Neuronal stem cell (in vitro differentiated cells): ENCODE measurements around the gene SMIM7.
A peak's percentile ranks its signal among the peaks of the same experiment; 100 is the strongest.

Source experiments
- DNase-seq: peaks from one replicate; pipeline ENCODE4 v3.0.0-alpha.2; 2013; ENCODE audit warnings: low spot score
- H2AFZ ChIP-seq: one replicate; pipeline ENCODE4 v1.6.1; 2013; ENCODE audit warnings: mild to moderate bottlenecking, low read length, inconsistent platforms
- H2AK5ac ChIP-seq: 2 replicates; pipeline ENCODE4 v1.6.1; 2013; ENCODE audit warnings: low read depth, mild to moderate bottlenecking, inconsistent platforms, low read length, moderate library complexity, mixed read lengths
- H2BK120ac ChIP-seq: 2 replicates; pipeline ENCODE4 v1.6.1; 2013; ENCODE audit warnings: low read depth, mild to moderate bottlenecking, inconsistent platforms, low read length, moderate library complexity, mixed read lengths
- H2BK12ac ChIP-seq: one replicate; pipeline ENCODE4 v1.6.1; 2013; ENCODE audit warnings: low read length, inconsistent platforms
- H2BK15ac ChIP-seq: 2 replicates; pipeline ENCODE4 v1.6.1; 2013; ENCODE audit warnings: mild to moderate bottlenecking, low read length, inconsistent platforms, mixed read lengths
- H2BK5ac ChIP-seq: one replicate; pipeline ENCODE4 v1.6.1; 2013; ENCODE audit warnings: inconsistent platforms, mild to moderate bottlenecking, low read length, moderate library complexity
- H3K14ac ChIP-seq: one replicate; pipeline ENCODE4 v1.6.1; 2013; ENCODE audit warnings: low read length, inconsistent platforms
- H3K18ac ChIP-seq: 2 replicates; pipeline ENCODE4 v1.6.1; 2013; ENCODE audit warnings: low read length, inconsistent platforms
- H3K23ac ChIP-seq: 2 replicates; pipeline ENCODE4 v1.6.1; 2013; ENCODE audit warnings: low read depth, mild to moderate bottlenecking, mixed read lengths, low read length, inconsistent platforms; ENCODE audit not compliant: poor library complexity
- H3K27ac ChIP-seq: replicated peaks from 3 replicates; pipeline ENCODE4 v1.5.1; 2013; ENCODE audit warnings: low read length, inconsistent platforms
- H3K27me3 ChIP-seq, 3 experiments: 2 replicates each; pipeline ENCODE4 v1.6.1; 2013; ENCODE audit warnings: low read length in 3 of 3, mild to moderate bottlenecking in 2 of 3, inconsistent platforms in 1 of 3, low read depth in 1 of 3, mixed read lengths in 1 of 3, moderate library complexity in 1 of 3; ENCODE audit not compliant: control insufficient read depth in 3 of 3, insufficient read depth in 3 of 3
- H3K36me3 ChIP-seq, 2 donors: replicated peaks in 1 of 2; 2 replicates each; pipeline ENCODE4 v1.6.1; 2013; ENCODE audit warnings: low read length in 2 of 2; ENCODE audit not compliant: control insufficient read depth in 2 of 2, insufficient read depth in 2 of 2
- H3K4ac ChIP-seq: 2 replicates; pipeline ENCODE4 v1.6.1; 2013; ENCODE audit warnings: inconsistent platforms, mild to moderate bottlenecking, low read length, moderate library complexity
- H3K4me1 ChIP-seq, 2 donors: 1 replicate in 1 of 2; 2 replicates in 1 of 2; pipeline ENCODE4 v1.6.1; 2013; ENCODE audit warnings: low read length in 2 of 2, low read depth in 1 of 2; ENCODE audit not compliant: control insufficient read depth in 2 of 2, insufficient read depth in 1 of 2
- H3K4me2 ChIP-seq: one replicate; pipeline ENCODE4 v1.6.1; 2013; ENCODE audit warnings: mild to moderate bottlenecking, low read length, inconsistent platforms; ENCODE audit not compliant: insufficient read depth, poor library complexity, severe bottlenecking
- H3K4me3 ChIP-seq, 2 donors: 2 replicates each; pipeline ENCODE4 v1.5.1; 2013; ENCODE audit warnings: low read length in 2 of 2, mild to moderate bottlenecking in 2 of 2, inconsistent platforms in 1 of 2, moderate library complexity in 1 of 2
- H3K79me1 ChIP-seq: one replicate; pipeline ENCODE4 v1.6.1; 2013; ENCODE audit warnings: low read depth, mild to moderate bottlenecking, inconsistent platforms, low read length, moderate library complexity
- H3K9ac ChIP-seq: one replicate; pipeline ENCODE4 v1.6.1; 2013; ENCODE audit warnings: mild to moderate bottlenecking, low read depth, low read length, inconsistent platforms; ENCODE audit not compliant: poor library complexity
- H3K9me3 ChIP-seq, 2 donors: replicated peaks in 1 of 2; 2 replicates each; pipeline versions ENCODE3 to v1.6.1; 2013; ENCODE audit warnings: low read length in 2 of 2, mild to moderate bottlenecking in 2 of 2, inconsistent platforms in 1 of 2, low read depth in 1 of 2, mixed read lengths in 1 of 2, moderate library complexity in 1 of 2; ENCODE audit not compliant: control insufficient read depth in 2 of 2, insufficient read depth in 1 of 2
- H4K8ac ChIP-seq: one replicate; pipeline ENCODE4 v1.6.1; 2013; ENCODE audit warnings: low read depth, mild to moderate bottlenecking, inconsistent platforms, low read length, moderate library complexity
- H4K91ac ChIP-seq: one replicate; pipeline ENCODE4 v1.6.1; 2013; ENCODE audit warnings: low read length, low read depth, mild to moderate bottlenecking, inconsistent platforms; ENCODE audit not compliant: poor library complexity
- WGBS, 2 donors: extraction: QIAGEN DNeasy Blood & Tissue Kit; methylation state at CpG; one replicate each; pipeline ENCODE4 v1.1.7; 2013; ENCODE audit warnings: missing lambda C conversion rate in 2 of 2, mixed read lengths in 1 of 2; ENCODE audit not compliant: insufficient read length in 2 of 2, insufficient replicate concordance in 1 of 2; ENCODE audit errors: extremely low coverage in 2 of 2; 5-methylcytosine and 5-hydroxymethylcytosine counted together

SMIM7 gene

DNA sequence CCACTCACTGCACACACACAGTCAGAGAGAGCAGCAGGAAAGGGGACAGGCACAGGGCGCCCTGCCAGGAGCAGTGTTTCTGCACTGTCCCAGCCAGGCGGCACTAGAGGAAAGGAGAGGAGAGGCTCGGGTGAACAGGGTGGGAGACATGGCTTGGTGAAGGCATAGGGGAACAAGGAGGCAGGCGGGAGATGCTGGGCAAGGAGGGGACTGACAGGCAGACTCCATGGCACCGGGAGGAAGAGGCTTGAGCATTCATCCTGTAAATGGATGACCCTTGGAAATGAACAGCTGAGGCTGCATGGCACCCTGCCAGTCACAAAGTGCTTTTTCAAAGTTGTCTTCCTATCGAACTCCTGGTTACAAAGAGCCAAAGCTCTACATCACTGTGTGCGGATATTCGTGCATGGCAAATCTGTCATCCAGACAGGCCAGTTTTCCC lies 54.4 kb downstream of the SMIM7 start:
- Histone ChIP-seq H3K14ac (peak overlapping the region; percentile 64), H3K4me3 (no peak overlapping the region), H3K4me2 (no peak overlapping the region), H2BK15ac (no peak overlapping the region), H2AFZ (no peak overlapping the region), H2BK120ac (no peak overlapping the region), H3K36me3 (peaks cover 0 to 1% of the 10 kb centered on the region in 2 donors), H3K27ac (no peak overlapping the region), H3K9ac (peak overlapping the region; percentile 44), H2AK5ac (peak overlapping the region; percentile 36), H3K4ac (no peak overlapping the region), H2BK5ac (no peak overlapping the region), H3K4me1 (no peaks in the 10 kb centered on the region), H3K9me3 (no peaks in the 10 kb centered on the region), H3K18ac (peak overlapping the region; percentile 17), H2BK12ac (no peak overlapping the region), H3K23ac (no peak overlapping the region), H3K27me3 (no peaks in the 10 kb centered on the region), H4K91ac (no peak overlapping the region), H4K8ac (peak overlapping the region; percentile 9), H3K79me1 (peaks cover 31% of the 10 kb centered on the region)
- DNase-seq: no peak
- WGBS, 2 donors: no CpG with 5 or more reads among the region's 8 CpGs

DNA sequence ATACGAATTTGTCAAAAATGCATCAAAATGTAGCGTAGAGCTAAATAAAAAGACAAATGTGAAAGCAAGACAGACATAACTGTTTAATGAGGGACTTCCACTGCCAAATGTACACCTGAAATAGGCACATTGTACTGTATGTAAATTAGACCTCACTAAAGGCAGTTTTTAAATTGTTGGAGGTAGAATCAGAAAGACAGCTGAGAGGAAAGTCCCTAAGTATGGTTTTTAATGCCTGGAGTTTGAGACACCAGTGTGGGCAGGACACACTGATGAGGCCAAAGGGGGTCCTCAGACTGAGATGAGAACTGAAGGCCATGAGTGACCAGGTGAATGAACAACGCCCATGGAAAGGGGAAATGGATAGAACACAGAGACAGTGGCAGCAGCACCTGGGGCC lies 54.8 kb downstream of the SMIM7 start:
- no peak overlapping the region for H2AFZ ChIP-seq
- H3K4me1 ChIP-seq: no peaks in the 10 kb centered on the region
- H3K27ac ChIP-seq: no peak overlapping the region
- no peak for DNase-seq
- H3K9ac ChIP-seq: peak overlapping the region; percentile 44
- no peak overlapping the region for H4K8ac ChIP-seq
- H3K27me3 ChIP-seq: no peaks in the 10 kb centered on the region
- no peaks in the 10 kb centered on the region for H3K9me3 ChIP-seq
- H3K79me1 ChIP-seq: peaks cover 31% of the 10 kb centered on the region
- H2BK5ac ChIP-seq: no peak overlapping the region
- no peak overlapping the region for H2AK5ac ChIP-seq
- H3K36me3 ChIP-seq: peaks cover 0 to 1% of the 10 kb centered on the region in 2 donors
- H2BK15ac ChIP-seq: no peak overlapping the region
- WGBS, 2 donors: no CpG with 5 or more reads among the region's 3 CpGs
- no peak overlapping the region for H2BK120ac ChIP-seq
- no peak overlapping the region for H2BK12ac ChIP-seq
- H3K23ac ChIP-seq: no peak overlapping the region
- no peak overlapping the region for H3K14ac ChIP-seq
- no peak overlapping the region for H3K18ac ChIP-seq
- H4K91ac ChIP-seq: no peak overlapping the region
- H3K4ac ChIP-seq: no peak overlapping the region
- H3K4me2 ChIP-seq: no peak overlapping the region
- no peak overlapping the region for H3K4me3 ChIP-seq

DNA sequence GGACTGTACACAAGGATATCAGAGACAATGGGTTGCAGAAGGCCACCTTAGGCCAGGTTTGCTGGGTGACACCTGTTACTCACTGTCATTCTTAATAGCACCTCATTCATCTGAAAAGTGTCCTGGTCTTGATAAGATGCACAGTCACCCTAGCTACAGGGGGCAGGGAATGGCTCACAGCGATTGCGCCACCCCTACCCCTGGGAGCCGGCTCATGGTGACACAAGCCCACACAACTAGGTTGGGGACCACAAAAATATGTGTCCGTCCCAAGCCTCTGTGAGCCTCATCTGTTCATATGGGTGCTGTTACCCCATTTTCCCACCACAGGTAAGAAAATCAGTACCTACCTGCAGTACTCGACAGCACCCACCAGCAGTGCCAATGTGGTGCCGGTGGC lies 55.3 kb downstream of the SMIM7 start:
- DNase-seq: no peak
- Histone ChIP-seq H3K14ac (no peak overlapping the region), H3K4me2 (no peak overlapping the region), H3K23ac (no peak overlapping the region), H2BK120ac (no peak overlapping the region), H4K8ac (no peak overlapping the region), H2BK12ac (no peak overlapping the region), H2BK5ac (no peak overlapping the region), H4K91ac (no peak overlapping the region), H3K36me3 (peaks cover 0 to 1% of the 10 kb centered on the region in 2 donors), H3K27ac (no peak overlapping the region), H3K27me3 (no peaks in the 10 kb centered on the region), H3K4me3 (no peak overlapping the region), H2AK5ac (no peak overlapping the region), H3K9me3 (no peaks in the 10 kb centered on the region), H3K4me1 (no peaks in the 10 kb centered on the region), H3K9ac (no peak overlapping the region), H3K18ac (no peak overlapping the region), H3K79me1 (peaks cover 31% of the 10 kb centered on the region), H3K4ac (no peak overlapping the region), H2AFZ (no peak overlapping the region), H2BK15ac (no peak overlapping the region)
- WGBS, 2 donors: no CpG with 5 or more reads among the region's 6 CpGs

DNA sequence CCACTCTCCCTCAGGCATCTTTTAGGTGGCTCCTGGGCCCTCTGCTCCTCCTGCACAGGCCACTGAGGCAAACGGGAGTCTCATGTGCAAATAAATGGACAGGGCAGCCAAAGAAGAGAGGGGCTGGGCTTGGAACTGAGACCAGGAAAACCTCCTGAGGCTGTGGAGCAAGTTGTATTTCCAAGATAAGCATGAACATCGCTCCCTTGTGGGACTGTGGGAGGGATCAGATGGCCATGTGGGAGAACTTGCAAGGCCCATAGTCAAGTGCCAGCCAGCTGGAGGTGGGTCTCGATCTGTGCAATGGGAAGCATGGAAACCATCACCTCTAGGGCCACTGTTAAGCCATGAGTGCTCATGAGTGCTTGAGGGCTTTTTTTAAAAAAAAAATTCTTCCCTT lies 56.9 kb downstream of the SMIM7 start:
- Histone ChIP-seq H2BK12ac (no peak overlapping the region), H2BK120ac (no peak overlapping the region), H2BK5ac (no peak overlapping the region), H3K4me3 (no peak overlapping the region), H3K9me3 (no peaks in the 10 kb centered on the region), H3K36me3 (peaks cover 0 to 1% of the 10 kb centered on the region in 2 donors), H3K9ac (no peak overlapping the region), H2AK5ac (no peak overlapping the region), H4K91ac (no peak overlapping the region), H3K23ac (peak overlapping the region; percentile 57), H3K27me3 (no peaks in the 10 kb centered on the region), H3K4ac (no peak overlapping the region), H2AFZ (no peak overlapping the region), H3K27ac (no peak overlapping the region), H3K4me2 (no peak overlapping the region), H3K79me1 (peaks cover 34% of the 10 kb centered on the region), H3K4me1 (no peaks in the 10 kb centered on the region), H4K8ac (no peak overlapping the region), H3K14ac (no peak overlapping the region), H3K18ac (no peak overlapping the region), H2BK15ac (no peak overlapping the region)
- no CpG with 5 or more reads among the region's 3 CpGs for WGBS, 2 donors
- DNase-seq: no peak
